Measurements from ENCODE around the gene NBEAL2.

NBEAL2 gene

DNA sequence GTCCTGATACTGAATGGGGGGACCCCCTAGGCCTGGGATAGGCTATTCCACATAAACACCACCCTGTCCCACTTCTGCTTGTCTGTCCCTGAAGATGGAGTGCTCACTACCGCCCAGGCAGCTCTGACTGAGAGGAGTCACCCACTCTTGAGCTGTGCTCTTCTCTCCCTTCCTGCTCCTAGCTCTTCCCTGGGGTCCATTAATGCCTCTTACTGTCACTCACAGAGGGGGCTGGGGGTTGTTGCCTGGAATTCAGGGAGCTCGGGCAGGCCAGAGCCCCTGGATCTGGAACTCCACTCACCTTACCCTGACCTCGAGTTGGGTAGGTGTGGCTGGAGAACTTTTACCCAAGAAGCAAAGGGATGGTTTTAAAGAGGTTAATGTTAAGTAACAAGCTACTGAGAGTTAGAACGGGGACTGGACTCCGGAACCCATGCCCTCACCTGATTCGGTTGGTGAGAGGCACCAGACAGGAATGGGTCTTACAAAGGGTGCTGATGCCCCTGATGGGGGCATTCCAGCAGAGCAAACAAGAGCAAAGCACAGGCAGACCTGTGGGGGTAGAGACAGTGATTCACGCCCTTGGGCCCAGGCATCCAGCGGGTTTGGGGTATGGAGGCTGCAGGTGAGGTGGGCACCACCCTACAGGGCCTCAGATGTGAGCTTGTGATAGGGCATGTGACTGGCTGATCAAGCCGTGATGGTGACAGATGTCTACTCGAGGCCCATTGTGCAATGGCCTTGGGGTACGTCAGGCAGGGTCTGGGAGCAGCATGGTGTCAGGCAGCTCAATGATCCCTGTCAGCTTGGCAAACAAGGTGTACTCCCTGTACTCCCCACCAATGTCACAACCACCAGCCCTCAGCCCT is 5.4 kb downstream of the NBEAL2 start:
- Histone ChIP-seq H3K4me3 (ENCODE audit: low read depth, low read length, poor library complexity, severe bottlenecking) (no peak overlapping the region), H3K79me2 (ENCODE audit: insufficient read depth, low read length) (peaks cover 4% of the 10 kb centered on the region; the same call in 1 of the 2 replicates), H3K27me3 (ENCODE audit: insufficient read depth, low read length) (no peaks in the 10 kb centered on the region), H3K4me1 (ENCODE audit: insufficient read depth, low read length, severe bottlenecking) (peaks cover 45% of the 10 kb centered on the region), H3K9me2 (ENCODE audit: low read depth, low read length) (no peaks in the 10 kb centered on the region), H3F3A (ENCODE audit: insufficient read depth, low read length) (no peaks in the 10 kb centered on the region), H4K20me1 (ENCODE audit: insufficient read depth, low read length) (no peaks in the 10 kb centered on the region), H3K9ac (ENCODE audit: low read length) (no peak overlapping the region), H3K36me3 (ENCODE audit: insufficient read depth, low read length) (no peaks in the 10 kb centered on the region), H2AFZ (ENCODE audit: low read length) (no peak overlapping the region), H3K27ac (ENCODE audit: low read depth, low read length, poor library complexity, severe bottlenecking) (no peak overlapping the region), H3K4me2 (ENCODE audit: low read length) (no peak overlapping the region), H3K9me3 (ENCODE audit: low read length) (no peaks in the 10 kb centered on the region)
- TF ChIP-seq, protein P1, sequence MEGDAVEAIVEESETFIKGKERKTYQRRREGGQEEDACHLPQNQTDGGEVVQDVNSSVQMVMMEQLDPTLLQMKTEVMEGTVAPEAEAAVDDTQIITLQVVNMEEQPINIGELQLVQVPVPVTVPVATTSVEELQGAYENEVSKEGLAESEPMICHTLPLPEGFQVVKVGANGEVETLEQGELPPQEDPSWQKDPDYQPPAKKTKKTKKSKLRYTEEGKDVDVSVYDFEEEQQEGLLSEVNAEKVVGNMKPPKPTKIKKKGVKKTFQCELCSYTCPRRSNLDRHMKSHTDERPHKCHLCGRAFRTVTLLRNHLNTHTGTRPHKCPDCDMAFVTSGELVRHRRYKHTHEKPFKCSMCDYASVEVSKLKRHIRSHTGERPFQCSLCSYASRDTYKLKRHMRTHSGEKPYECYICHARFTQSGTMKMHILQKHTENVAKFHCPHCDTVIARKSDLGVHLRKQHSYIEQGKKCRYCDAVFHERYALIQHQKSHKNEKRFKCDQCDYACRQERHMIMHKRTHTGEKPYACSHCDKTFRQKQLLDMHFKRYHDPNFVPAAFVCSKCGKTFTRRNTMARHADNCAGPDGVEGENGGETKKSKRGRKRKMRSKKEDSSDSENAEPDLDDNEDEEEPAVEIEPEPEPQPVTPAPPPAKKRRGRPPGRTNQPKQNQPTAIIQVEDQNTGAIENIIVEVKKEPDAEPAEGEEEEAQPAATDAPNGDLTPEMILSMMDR (IDR thresholded peaks at IDR 0.05; ENCODE audit: low read length): no peak
- no peak for TF ChIP-seq EZH2 (IDR thresholded peaks at IDR 0.05; ENCODE audit: borderline replicate concordance, low read length)

DNA sequence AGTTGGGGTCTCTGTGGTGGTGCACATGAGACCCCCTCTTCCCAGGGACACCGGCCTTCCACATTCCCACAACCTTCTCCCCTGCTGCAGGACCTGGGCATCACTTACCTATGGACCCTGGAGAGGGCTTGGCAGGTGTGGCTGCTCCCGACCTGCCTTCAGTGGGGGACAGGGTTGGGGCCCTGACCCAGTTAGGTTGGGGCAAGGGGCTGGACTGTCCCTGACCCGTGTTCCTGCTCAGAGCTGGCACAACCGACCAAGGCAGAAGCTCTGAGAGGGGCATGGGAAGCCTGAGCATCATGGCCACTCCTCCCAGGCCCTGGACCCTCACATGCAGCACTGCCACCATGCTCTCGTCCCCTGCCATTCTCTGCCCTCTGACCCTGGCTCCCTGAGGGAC is 6.1 kb downstream of the NBEAL2 start:
- Histone ChIP-seq H3K36me3 (ENCODE audit: insufficient read depth, low read length) (no peaks in the 10 kb centered on the region), H3K9me3 (ENCODE audit: low read length) (no peaks in the 10 kb centered on the region), H3K27me3 (ENCODE audit: insufficient read depth, low read length) (no peaks in the 10 kb centered on the region), H3K9me2 (ENCODE audit: low read depth, low read length) (no peaks in the 10 kb centered on the region), H3K4me3 (ENCODE audit: low read depth, low read length, poor library complexity, severe bottlenecking) (no peak overlapping the region), H3K27ac (ENCODE audit: low read depth, low read length, poor library complexity, severe bottlenecking) (no peak overlapping the region), H3K9ac (ENCODE audit: low read length) (no peak overlapping the region), H3K79me2 (ENCODE audit: insufficient read depth, low read length) (no peaks in the 10 kb centered on the region), H3K4me2 (ENCODE audit: low read length) (no peak overlapping the region), H3K4me1 (ENCODE audit: insufficient read depth, low read length, severe bottlenecking) (peaks cover 48% of the 10 kb centered on the region), H2AFZ (ENCODE audit: low read length) (no peak overlapping the region), H3F3A (ENCODE audit: insufficient read depth, low read length) (no peaks in the 10 kb centered on the region), H4K20me1 (ENCODE audit: insufficient read depth, low read length) (no peaks in the 10 kb centered on the region)
- TF ChIP-seq EZH2 (IDR thresholded peaks at IDR 0.05; ENCODE audit: borderline replicate concordance, low read length): no peak
- TF ChIP-seq, protein P1 (IDR thresholded peaks at IDR 0.05; ENCODE audit: low read length): no peak

DNA sequence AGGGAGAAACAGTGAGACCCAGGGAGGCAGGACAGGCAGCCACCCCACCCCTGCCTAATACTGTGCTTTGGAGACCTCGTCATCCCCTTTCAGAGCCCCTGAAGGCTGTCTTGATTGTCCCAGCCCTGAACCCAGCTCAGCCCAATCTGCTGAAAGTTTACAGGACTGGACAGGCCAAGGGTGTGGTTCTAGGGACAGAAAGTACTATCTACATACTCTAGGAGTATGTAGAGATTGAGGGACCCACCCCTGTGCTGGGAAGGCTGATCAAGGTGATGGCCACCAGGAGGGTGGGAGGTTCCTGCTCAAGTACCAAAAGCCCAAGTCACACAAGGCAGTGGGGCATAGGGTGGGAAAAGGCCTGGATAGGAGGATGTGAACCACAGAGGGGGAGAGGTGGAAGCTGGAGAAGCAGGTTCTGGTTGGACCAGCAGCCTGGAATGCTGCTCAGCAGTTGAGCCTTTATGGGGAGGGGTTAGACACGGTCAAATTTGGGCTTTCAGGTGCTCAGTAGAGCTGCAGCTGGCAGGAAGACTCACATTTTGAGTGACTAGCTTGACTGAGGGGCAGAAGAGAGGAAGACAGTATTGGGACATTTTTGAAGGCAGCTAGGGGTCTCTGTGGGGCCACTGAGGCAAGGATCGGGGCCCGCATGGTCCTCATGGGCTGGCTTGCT is 6.7 kb downstream of the NBEAL2 start:
- H3K9me2 ChIP-seq (ENCODE audit: low read depth, low read length): no peaks in the 10 kb centered on the region
- no peaks in the 10 kb centered on the region for H3K27me3 ChIP-seq (ENCODE audit: insufficient read depth, low read length)
- no peak overlapping the region for H2AFZ ChIP-seq (ENCODE audit: low read length)
- peak overlapping the region; percentile 53; the same call in 1 of the 2 replicates for H3K4me2 ChIP-seq (ENCODE audit: low read length)
- no peaks in the 10 kb centered on the region for H4K20me1 ChIP-seq (ENCODE audit: insufficient read depth, low read length)
- no peaks in the 10 kb centered on the region for H3K9me3 ChIP-seq (ENCODE audit: low read length)
- H3K4me3 ChIP-seq (ENCODE audit: low read depth, low read length, poor library complexity, severe bottlenecking): no peak overlapping the region
- peaks cover 46% of the 10 kb centered on the region for H3K4me1 ChIP-seq (ENCODE audit: insufficient read depth, low read length, severe bottlenecking)
- no peaks in the 10 kb centered on the region for H3K36me3 ChIP-seq (ENCODE audit: insufficient read depth, low read length)
- no peaks in the 10 kb centered on the region for H3K79me2 ChIP-seq (ENCODE audit: insufficient read depth, low read length)
- TF ChIP-seq EZH2 (IDR thresholded peaks at IDR 0.05; ENCODE audit: borderline replicate concordance, low read length): no peak
- TF ChIP-seq, protein P1 (IDR thresholded peaks at IDR 0.05; ENCODE audit: low read length): no peak
- H3K27ac ChIP-seq (ENCODE audit: low read depth, low read length, poor library complexity, severe bottlenecking): peak overlapping the region; percentile 64
- H3K9ac ChIP-seq (ENCODE audit: low read length): no peak overlapping the region
- no peaks in the 10 kb centered on the region for H3F3A ChIP-seq (ENCODE audit: insufficient read depth, low read length)
